ENCODE results near the gene ITGB1. TPM values are rescaled to one million over a fixed set of nuclear protein-coding genes. Genes with fewer than 3 reads are reported as not detected.
"Not testable (repeated sequence)": the region's sequence is repeated elsewhere in the genome, so short reads cannot be mapped to it uniquely, and the experiment has no call there.

Gene ITGB1
- total and polyA plus RNA-seq, 4 donors: 678 to 1,426 (median 784) TPM

DNA sequence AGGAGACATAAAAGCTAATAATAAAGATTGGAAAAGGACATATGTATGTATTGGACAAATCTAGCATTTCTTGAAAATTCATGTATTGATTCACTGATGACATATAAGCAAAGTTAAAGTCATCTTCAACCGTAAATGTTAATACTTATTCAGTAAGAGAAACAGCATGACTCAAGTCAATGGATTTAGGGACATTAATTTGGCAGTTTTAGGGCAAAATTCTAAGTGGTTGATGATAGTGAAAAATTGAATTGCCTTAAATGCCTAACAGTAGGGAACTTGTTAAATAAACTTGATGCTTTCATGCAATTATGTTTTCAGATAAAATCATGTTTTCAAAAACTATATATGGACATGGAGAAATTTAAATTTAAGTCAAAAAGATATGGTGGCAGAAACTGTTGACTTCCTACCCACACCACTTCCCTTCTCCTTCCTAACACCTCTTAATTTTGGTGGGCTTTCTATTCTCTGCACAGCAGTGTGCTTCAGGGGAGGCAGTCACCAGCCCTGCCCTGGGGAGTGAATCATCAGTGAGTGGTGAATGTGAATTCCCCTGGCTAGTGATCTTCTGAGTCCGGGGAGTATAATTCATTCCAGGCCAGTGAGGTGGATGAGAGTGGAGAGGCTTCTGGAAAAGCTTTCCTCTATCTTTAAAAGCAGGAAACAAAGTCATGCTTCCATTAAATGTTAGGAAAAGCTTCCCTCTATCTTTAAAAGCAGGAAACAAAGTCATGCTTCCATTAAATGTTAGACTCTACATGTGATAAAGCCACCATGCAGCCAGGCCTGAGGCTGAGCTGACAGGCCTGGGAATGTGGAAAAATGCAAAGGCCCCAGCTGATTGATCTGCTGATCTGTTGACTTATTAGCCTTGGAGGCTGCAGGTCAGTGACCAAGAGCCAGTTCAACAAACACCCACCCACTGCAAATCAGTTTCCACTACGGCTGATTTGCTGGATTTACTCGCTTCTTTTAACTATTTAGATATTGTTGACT is 25.2 kb upstream of the ITGB1 start:
- no peaks in the 10 kb centered on the region for H3K9me3 ChIP-seq (ENCODE audit: control insufficient read depth, low read length)
- DNase-seq (peak in 1 of 2 donors; percentile 52), ATAC-seq (ENCODE audit: low FRiP score) (no peak)
- H3K4me1 ChIP-seq (ENCODE audit: control insufficient read depth in 1 of 2, insufficient read depth in 2 of 2, low read length in 2 of 2): no peaks in the 10 kb centered on the region
- no peaks in the 10 kb centered on the region for H3K36me3 ChIP-seq (ENCODE audit: control insufficient read depth in 1 of 2, insufficient read depth in 2 of 2, low read length in 1 of 2)
- WGBS, 2 donors: 69 to 70% methylated on average over 4 of the region's 4 CpGs
- H3K4me3 ChIP-seq (ENCODE audit: low read length in 2 of 2): no peak overlapping the region
- peak overlapping the region in 1 of 2 donors; percentile 60 for H3K27ac ChIP-seq (ENCODE audit: low read depth in 1 of 2, low read length in 2 of 2)
- no peaks in the 10 kb centered on the region for H3K27me3 ChIP-seq (ENCODE audit: control insufficient read depth in 1 of 2, insufficient read depth in 2 of 2, low read length in 1 of 2)
- intact Hi-C loops (cut with DNase I): no loop called here

DNA sequence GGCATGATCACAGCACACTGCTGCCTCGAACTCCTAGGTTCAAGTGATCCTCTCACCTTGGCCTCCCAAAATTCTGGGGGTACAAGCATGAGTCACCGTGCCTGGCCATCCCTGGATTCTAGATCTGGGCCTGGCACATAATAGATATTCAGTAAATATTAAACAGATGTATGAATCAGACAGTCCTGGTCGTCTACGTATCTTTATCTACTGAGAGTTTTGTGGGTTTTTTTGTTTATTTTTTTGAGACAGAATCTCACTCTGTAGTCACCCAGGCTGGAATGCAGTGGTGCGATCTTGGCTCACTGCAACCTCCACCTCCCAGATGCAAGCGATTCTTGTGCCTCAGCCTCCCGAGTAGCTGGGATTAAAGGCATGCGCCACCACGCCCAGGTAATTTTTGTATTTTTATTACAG is 24.3 kb upstream of the ITGB1 start:
- Histone ChIP-seq H3K27me3 (ENCODE audit: control insufficient read depth in 1 of 2, insufficient read depth in 2 of 2, low read length in 1 of 2) (no peaks in the 10 kb centered on the region), H3K36me3 (ENCODE audit: control insufficient read depth in 1 of 2, insufficient read depth in 2 of 2, low read length in 1 of 2) (no peaks in the 10 kb centered on the region), H3K4me3 (ENCODE audit: low read length in 2 of 2) (no peak overlapping the region), H3K27ac (ENCODE audit: low read depth in 1 of 2, low read length in 2 of 2) (no peak overlapping the region), H3K9me3 (ENCODE audit: control insufficient read depth, low read length) (no peaks in the 10 kb centered on the region), H3K4me1 (ENCODE audit: control insufficient read depth in 1 of 2, insufficient read depth in 2 of 2, low read length in 2 of 2) (no peaks in the 10 kb centered on the region)
- 73 to 82% methylated on average over 9 of the region's 9 CpGs for WGBS, 2 donors
- intact Hi-C loops (cut with DNase I): no loop called here
- DNase-seq (no peak), ATAC-seq (ENCODE audit: low FRiP score) (no peak)

DNA sequence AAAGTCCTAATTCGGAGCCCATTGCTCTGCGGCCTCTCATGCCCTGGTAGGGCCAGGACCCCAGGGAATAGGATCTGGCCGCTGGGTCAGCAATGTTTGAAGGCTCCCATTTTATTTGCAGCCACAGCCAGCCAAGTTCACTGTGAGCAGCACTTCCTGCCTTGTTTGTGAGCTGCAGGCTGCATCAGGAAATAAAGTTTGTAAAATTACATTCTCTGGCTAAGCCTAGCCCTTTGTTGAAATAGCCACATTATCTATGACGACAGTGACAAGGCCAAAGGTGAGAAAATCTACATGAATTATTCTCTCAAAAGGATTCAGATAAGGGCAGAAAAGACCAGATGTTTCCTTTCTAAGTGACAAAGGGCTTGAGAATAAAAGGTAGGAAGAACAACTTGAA is 23.7 kb upstream of the ITGB1 start:
- Histone ChIP-seq H3K27me3 (ENCODE audit: control insufficient read depth in 1 of 2, insufficient read depth in 2 of 2, low read length in 1 of 2) (no peaks in the 10 kb centered on the region), H3K27ac (ENCODE audit: low read depth in 1 of 2, low read length in 2 of 2) (peak overlapping the region in 1 of 2 donors; percentile 59), H3K4me1 (ENCODE audit: control insufficient read depth in 1 of 2, insufficient read depth in 2 of 2, low read length in 2 of 2) (no peaks in the 10 kb centered on the region), H3K36me3 (ENCODE audit: control insufficient read depth in 1 of 2, insufficient read depth in 2 of 2, low read length in 1 of 2) (no peaks in the 10 kb centered on the region), H3K9me3 (ENCODE audit: control insufficient read depth, low read length) (no peaks in the 10 kb centered on the region), H3K4me3 (ENCODE audit: low read length in 2 of 2) (no peak overlapping the region)
- WGBS, 2 donors: 55 to 58% methylated on average over 4 of the region's 4 CpGs
- ATAC-seq (ENCODE audit: low FRiP score): peak; percentile 36
- intact Hi-C loops (cut with DNase I): loop anchor here (2.0 kb wide), 3 partner anchors 19 to 23 kb away; partner anchors contain the start of gene ITGB1 (in 1 of the 2)
- DNase-seq: no peak

DNA sequence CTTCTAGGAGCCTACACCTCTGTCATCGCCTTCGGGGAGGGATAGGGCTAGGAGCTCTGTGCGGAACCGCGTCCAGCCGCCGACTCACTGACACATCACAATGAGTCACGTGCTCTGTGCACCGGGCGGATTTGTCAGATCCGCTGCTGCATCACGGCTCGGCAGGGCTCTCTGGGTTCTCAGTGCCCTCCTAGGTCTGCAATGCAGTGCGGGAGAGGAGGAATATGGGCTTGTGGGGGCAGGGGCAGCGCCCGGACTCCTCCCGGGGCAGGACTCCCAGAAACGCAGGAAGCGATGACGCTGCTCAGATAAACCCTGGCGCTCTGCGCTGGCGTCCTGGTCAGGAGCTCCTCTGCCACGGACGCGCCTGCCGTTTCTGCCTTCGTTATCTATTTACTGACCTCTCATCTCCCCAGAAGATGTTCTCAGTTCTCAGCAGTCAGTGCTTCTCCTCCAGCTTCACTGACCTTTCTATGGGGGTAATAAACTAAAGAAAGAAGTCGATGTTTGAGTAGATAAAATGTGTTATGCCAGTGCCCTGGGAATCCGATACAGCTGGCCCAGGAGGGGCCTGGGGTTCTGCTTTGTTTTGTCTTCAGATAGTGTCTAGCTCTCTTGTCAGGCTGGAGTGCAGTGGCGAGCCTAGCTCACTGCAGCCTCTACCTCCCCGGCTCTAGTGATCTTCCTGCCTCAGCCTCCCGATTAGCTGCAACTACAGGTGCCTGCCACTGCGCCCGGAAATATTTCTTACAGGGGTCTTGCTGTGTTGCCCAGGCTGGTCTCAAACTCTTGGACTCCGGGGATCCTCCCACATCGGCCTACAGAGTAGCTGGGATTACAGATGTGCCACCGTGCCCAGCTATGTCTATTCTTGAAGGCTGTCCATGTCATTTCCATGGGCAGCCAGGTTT is 22.8 kb upstream of the ITGB1 start:
- Histone ChIP-seq H3K36me3 (ENCODE audit: control insufficient read depth in 1 of 2, insufficient read depth in 2 of 2, low read length in 1 of 2) (no peaks in the 10 kb centered on the region), H3K27me3 (ENCODE audit: control insufficient read depth in 1 of 2, insufficient read depth in 2 of 2, low read length in 1 of 2) (no peaks in the 10 kb centered on the region), H3K4me3 (ENCODE audit: low read length in 2 of 2) (peak overlapping the region; percentile 32 to 51), H3K4me1 (ENCODE audit: control insufficient read depth in 1 of 2, insufficient read depth in 2 of 2, low read length in 2 of 2) (no peaks in the 10 kb centered on the region), H3K27ac (ENCODE audit: low read depth in 1 of 2, low read length in 2 of 2) (peak overlapping the region; percentile 72 to 100), H3K9me3 (ENCODE audit: control insufficient read depth, low read length) (no peaks in the 10 kb centered on the region)
- WGBS, 2 donors: 12 to 13% methylated on average over 38 of the region's 38 CpGs
- ATAC-seq (ENCODE audit: low FRiP score) (peak; percentile 94), DNase-seq (peak; percentile 96 to 97)
- intact Hi-C loops (cut with DNase I): loop anchor here (1.0 to 2.0 kb wide), 4 partner anchors 18 to 24 kb away; partner anchors contain the start of gene ITGB1 (in 1 of the 2)

DNA sequence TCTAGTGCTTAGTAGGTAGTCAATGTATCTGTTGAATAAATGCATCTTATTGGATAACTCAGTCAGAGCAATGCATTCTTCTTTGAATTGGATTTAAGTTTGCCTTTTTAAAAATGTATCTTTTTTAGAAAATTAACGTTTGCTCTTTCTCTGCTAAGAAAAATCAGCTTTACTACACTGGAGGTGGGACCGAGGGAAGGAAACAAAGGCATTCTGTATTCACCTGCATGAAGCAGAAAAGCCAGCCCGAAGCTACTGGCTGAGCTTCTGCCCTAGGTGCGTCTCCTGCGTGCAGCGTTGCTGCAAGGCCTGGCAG is 22.2 kb upstream of the ITGB1 start:
- 1 to 4% methylated on average over 6 of the region's 6 CpGs for WGBS, 2 donors
- peak overlapping the region in 1 of 2 donors; percentile 25 for H3K4me3 ChIP-seq (ENCODE audit: low read length in 2 of 2)
- DNase-seq (no peak), ATAC-seq (ENCODE audit: low FRiP score) (no peak)
- no peaks in the 10 kb centered on the region for H3K4me1 ChIP-seq (ENCODE audit: control insufficient read depth in 1 of 2, insufficient read depth in 2 of 2, low read length in 2 of 2)
- H3K36me3 ChIP-seq (ENCODE audit: control insufficient read depth in 1 of 2, insufficient read depth in 2 of 2, low read length in 1 of 2): no peaks in the 10 kb centered on the region
- H3K27ac ChIP-seq (ENCODE audit: low read depth in 1 of 2, low read length in 2 of 2): peak overlapping the region; percentile 9 to 55
- H3K9me3 ChIP-seq (ENCODE audit: control insufficient read depth, low read length): no peaks in the 10 kb centered on the region
- H3K27me3 ChIP-seq (ENCODE audit: control insufficient read depth in 1 of 2, insufficient read depth in 2 of 2, low read length in 1 of 2): no peaks in the 10 kb centered on the region
- intact Hi-C loops (cut with DNase I): loop anchor here (1.0 to 2.0 kb wide), 4 partner anchors 17 to 25 kb away; partner anchors contain the start of gene ITGB1 (in 1 of the 2)

DNA sequence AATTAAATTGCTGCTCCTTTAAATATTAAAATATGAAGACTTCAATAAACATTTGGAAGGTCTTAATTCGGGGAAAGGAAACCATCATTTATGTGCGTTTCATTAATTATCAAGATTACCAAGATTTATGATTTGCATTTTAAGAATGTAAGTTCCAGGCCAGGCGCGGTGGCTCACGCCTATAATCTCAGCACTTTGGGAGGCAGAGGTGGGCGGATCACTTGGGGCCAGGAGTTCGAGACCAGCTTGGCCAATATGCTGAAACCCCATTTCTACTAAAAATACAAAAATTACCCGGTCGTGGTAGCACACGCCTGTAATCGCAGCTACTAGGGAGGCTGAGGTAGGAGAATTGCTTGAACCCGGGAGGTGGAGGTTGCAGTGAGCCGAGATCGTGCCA is 21.7 kb upstream of the ITGB1 start:
- not testable (repeated sequence) for H3K9me3 ChIP-seq (ENCODE audit: control insufficient read depth, low read length); H3K4me3 ChIP-seq (ENCODE audit: low read length in 2 of 2); H3K27ac ChIP-seq (ENCODE audit: low read depth in 1 of 2, low read length in 2 of 2); H3K4me1 ChIP-seq (ENCODE audit: control insufficient read depth in 1 of 2, insufficient read depth in 2 of 2, low read length in 2 of 2); H3K36me3 ChIP-seq (ENCODE audit: control insufficient read depth in 1 of 2, insufficient read depth in 2 of 2, low read length in 1 of 2); ATAC-seq (ENCODE audit: low FRiP score); H3K27me3 ChIP-seq (ENCODE audit: control insufficient read depth in 1 of 2, insufficient read depth in 2 of 2, low read length in 1 of 2); DNase-seq
- intact Hi-C loops (cut with DNase I): loop anchor here (1.0 to 2.0 kb wide), 4 partner anchors 17 to 26 kb away; partner anchors contain the start of gene ITGB1 (in 1 of the 2)
- 89 to 91% methylated on average over 14 of the region's 14 CpGs for WGBS, 2 donors

DNA sequence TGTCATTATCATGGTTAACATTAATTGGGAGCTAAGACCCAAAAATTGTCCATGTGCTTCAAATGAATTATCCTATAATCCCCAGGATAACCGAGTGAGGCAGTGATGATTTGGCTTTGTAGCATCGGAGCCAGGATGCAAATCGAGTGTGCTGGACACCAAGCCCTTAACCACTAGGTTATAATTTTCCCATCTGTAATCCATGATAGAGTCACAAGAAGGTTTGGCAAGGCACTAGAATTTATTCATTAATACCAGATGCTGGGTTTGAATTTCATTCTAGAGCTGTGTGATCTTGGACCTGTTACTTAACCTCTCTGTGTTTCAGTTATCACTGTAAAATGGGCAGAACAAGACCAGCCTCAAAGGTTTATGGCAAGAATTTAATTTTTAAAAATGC is 21.0 kb upstream of the ITGB1 start:
- Histone ChIP-seq H3K36me3 (ENCODE audit: control insufficient read depth in 1 of 2, insufficient read depth in 2 of 2, low read length in 1 of 2) (no peaks in the 10 kb centered on the region), H3K9me3 (ENCODE audit: control insufficient read depth, low read length) (no peaks in the 10 kb centered on the region), H3K27ac (ENCODE audit: low read depth in 1 of 2, low read length in 2 of 2) (no peak overlapping the region), H3K27me3 (ENCODE audit: control insufficient read depth in 1 of 2, insufficient read depth in 2 of 2, low read length in 1 of 2) (no peaks in the 10 kb centered on the region), H3K4me3 (ENCODE audit: low read length in 2 of 2) (no peak overlapping the region), H3K4me1 (ENCODE audit: control insufficient read depth in 1 of 2, insufficient read depth in 2 of 2, low read length in 2 of 2) (no peaks in the 10 kb centered on the region)
- 97 to 99% methylated on average over 3 of the region's 3 CpGs for WGBS, 2 donors
- intact Hi-C loops (cut with DNase I): no loop called here
- DNase-seq (no peak), ATAC-seq (ENCODE audit: low FRiP score) (no peak)
